Lower leg skin (tissue), 4 donors: ENCODE data around the gene ADARB1. TPM values are rescaled to one million over a fixed set of nuclear protein-coding genes. Genes with fewer than 3 reads are reported as not detected.

Experiments used
- DNase-seq, 2 donors: peaks; one replicate each; pipeline ENCODE4 v3.0.0-alpha.2; 2019; ENCODE audit warnings: low spot score in 2 of 2
- H3K4me3 ChIP-seq: fragments of 200-600 bp; sonication (generic); 2 replicates; pipeline ENCODE4 v1.5.1; 2017; ENCODE audit warnings: mild to moderate bottlenecking, low read depth; ENCODE audit not compliant: poor library complexity, severe bottlenecking
- CTCF ChIP-seq, 3 donors: fragments of 450-650 bp; IDR thresholded peaks; one replicate each; pipeline ENCODE4 v1.5.1; 2016; ENCODE audit warnings: antibody characterized with exemption in 3 of 3, mild to moderate bottlenecking in 3 of 3, moderate library complexity in 2 of 3
- POLR2A ChIP-seq, 2 donors: fragments of 450-650 bp; IDR thresholded peaks; one replicate each; pipeline ENCODE4 v1.6.1; 2016 to 2017; ENCODE audit warnings: antibody characterized with exemption in 2 of 2, mild to moderate bottlenecking in 1 of 2, moderate library complexity in 1 of 2
- WGBS, 2 donors: methylation state at CpG; one replicate each; pipeline ENCODE4 v1.1.5; 2018; 5-methylcytosine and 5-hydroxymethylcytosine counted together
- intact Hi-C: fragments of 100-400 bp; cut with DNase I; formaldehyde crosslinking; loops from one replicate; pipeline ENCODE4 v1.15.0; 2023; ENCODE audit warnings: low total_unique reads
- total RNA-seq, 4 donors: library from RNA; depleted of rRNA; stranded (reverse); fragments of >200 nt; gene quantifications; one replicate each; pipeline ENCODE4 v1.1.0, GENCODE V29; 2016

Gene ADARB1
- total RNA-seq, 4 donors from 2014 or later, result 14.6 to 21.9 (median 16.6) TPM

- DNase-seq, result no peak
- 77 to 85% methylated on average over 8 of the region's 8 CpGs for WGBS, 2 donors
- intact Hi-C loops, result no loop called here
- no peak overlapping the region for H3K4me3 ChIP-seq
- TF ChIP-seq POLR2A (IDR thresholded peaks at IDR 0.05) (no peak), CTCF (IDR thresholded peaks at IDR 0.05) (no peak)
Observed at GRCh38 chr21:45088729-45089128, 14.3 kb downstream of the ADARB1 start.

GRCh38 chr21:45089964-45090363 is 15.6 kb downstream of the ADARB1 start:
- DNase-seq, result no peak
- TF ChIP-seq CTCF (IDR thresholded peaks at IDR 0.05), result no peak
- no peak for TF ChIP-seq POLR2A (IDR thresholded peaks at IDR 0.05)
- intact Hi-C loops, result no loop called here
- H3K4me3 ChIP-seq, result no peak overlapping the region
- WGBS, 2 donors, result 87 to 91% methylated on average over 4 of the region's 4 CpGs

GRCh38 chr21:45090966-45091365 is 16.6 kb downstream of the ADARB1 start:
- 83 to 86% methylated on average over 4 of the region's 4 CpGs for WGBS, 2 donors
- H3K4me3 ChIP-seq, result no peak overlapping the region
- TF ChIP-seq CTCF (IDR thresholded peaks at IDR 0.05), result no peak
- TF ChIP-seq POLR2A (IDR thresholded peaks at IDR 0.05), result no peak
- intact Hi-C loops, result no loop called here
- no peak for DNase-seq

GRCh38 chr21:45091550-45092322 is 17.4 kb downstream of the ADARB1 start:
- H3K4me3 ChIP-seq, result no peak overlapping the region
- TF ChIP-seq CTCF (IDR thresholded peaks at IDR 0.05), result no peak
- no peak for TF ChIP-seq POLR2A (IDR thresholded peaks at IDR 0.05)
- intact Hi-C loops, result no loop called here
- DNase-seq, result no peak
- 61 to 62% methylated on average over 7 of the region's 7 CpGs for WGBS, 2 donors

- intact Hi-C loops, result no loop called here
- WGBS, 2 donors, result 42 to 56% methylated on average over 12 of the region's 12 CpGs
- no peak overlapping the region for H3K4me3 ChIP-seq
- TF ChIP-seq POLR2A (IDR thresholded peaks at IDR 0.05) (no peak), CTCF (IDR thresholded peaks at IDR 0.05) (no peak)
- no peak for DNase-seq
Observed at GRCh38 chr21:45093035-45093532, 18.7 kb downstream of the ADARB1 start.
